Fibroblast of lung (primary cell): ENCODE data around the gene VSIG1. TPM values are rescaled to one million over a fixed set of nuclear protein-coding genes. Genes with fewer than 3 reads are reported as not detected.

ENCODE experiments used
- DNase-seq, 2 donors: peaks; one replicate each; pipeline versions ENCODE4 v3.0.0 to v3.0.0-alpha.2; 2010; ENCODE audit warnings: low read depth in 2 of 2
- H2AFZ ChIP-seq: 2 replicates; pipeline ENCODE4 v1.5.1; 2012; ENCODE audit warnings: low read length, control low read depth, inconsistent platforms
- H3K27ac ChIP-seq: 2 replicates; pipeline ENCODE4 v1.5.1; 2011; ENCODE audit warnings: low read length, control low read depth; ENCODE audit not compliant: insufficient read depth
- H3K27me3 ChIP-seq: 2 replicates; pipeline ENCODE4 v1.5.1; 2011; ENCODE audit warnings: mild to moderate bottlenecking, low read length; ENCODE audit not compliant: control insufficient read depth, insufficient read depth
- H3K36me3 ChIP-seq: 2 replicates; pipeline ENCODE4 v1.5.1; 2011; ENCODE audit warnings: low read length; ENCODE audit not compliant: control insufficient read depth, insufficient read depth
- H3K4me1 ChIP-seq: 2 replicates; pipeline ENCODE4 v1.5.1; 2011; ENCODE audit warnings: low read length; ENCODE audit not compliant: control insufficient read depth, insufficient read depth; ENCODE audit errors: extremely low read depth
- H3K4me2 ChIP-seq: 2 replicates; pipeline ENCODE4 v1.5.1; 2011; ENCODE audit warnings: low read length, control low read depth; ENCODE audit not compliant: insufficient read depth; ENCODE audit errors: extremely low read depth
- H3K4me3 ChIP-seq, 4 experiments: fragments of 200-600 bp in 1 of 4; sonication (generic) in 1 of 4; replicated peaks in 1 of 4; 2 replicates each; pipeline ENCODE4 v1.5.1; 2011 to 2016; ENCODE audit warnings: low read length in 4 of 4, low read depth in 3 of 4, mild to moderate bottlenecking in 3 of 4, control low read depth in 2 of 4, inconsistent platforms in 1 of 4, mixed read lengths in 1 of 4; ENCODE audit not compliant: insufficient read depth in 1 of 4; ENCODE audit errors: control extremely low read depth in 1 of 4
- H3K79me2 ChIP-seq: 2 replicates; pipeline ENCODE4 v1.5.1; 2012; ENCODE audit warnings: mild to moderate bottlenecking, low read length, inconsistent platforms; ENCODE audit not compliant: control insufficient read depth, insufficient read depth
- H3K9ac ChIP-seq: 2 replicates; pipeline ENCODE4 v1.5.1; 2011; ENCODE audit warnings: mild to moderate bottlenecking, low read length, control low read depth; ENCODE audit not compliant: insufficient read depth
- H3K9me3 ChIP-seq: 2 replicates; pipeline ENCODE4 v1.5.1; 2012; ENCODE audit warnings: low read depth, low read length; ENCODE audit not compliant: control insufficient read depth, insufficient read depth
- H4K20me1 ChIP-seq: 2 replicates; pipeline ENCODE4 v1.5.1; 2011; ENCODE audit warnings: low read length; ENCODE audit not compliant: control insufficient read depth, insufficient read depth; ENCODE audit errors: extremely low read depth
- CTCF ChIP-seq, 2 donors: IDR thresholded peaks in 1 of 2; conservative IDR thresholded peaks in 1 of 2; 1 replicate in 1 of 2; 2 replicates in 1 of 2; pipeline ENCODE4 v1.5.1; 2011 to 2012; ENCODE audit warnings: low read length in 2 of 2, control low read depth in 1 of 2, inconsistent platforms in 1 of 2, low read depth in 1 of 2, mild to moderate bottlenecking in 1 of 2
- EZH2 ChIP-seq: IDR thresholded peaks from 2 replicates; pipeline ENCODE4 v1.5.1; 2012; ENCODE audit warnings: low read length, control low read depth, mild to moderate bottlenecking; ENCODE audit errors: missing control alignments
- polyA plus RNA-seq, 2 donors: library from polyadenylated mRNA; depleted of rRNA in 1 of 2; stranded (reverse) in 1 of 2; unstranded in 1 of 2; fragments of >200 nt; gene quantifications; 2 replicates each; pipeline ENCODE4 v1.2.1, GENCODE V29; 2011 to 2012; ENCODE audit warnings: missing spikeins in 1 of 2
- total RNA-seq: library from RNA; depleted of rRNA; stranded (reverse); fragments of >200 nt; gene quantifications from 2 replicates; pipeline ENCODE4 v1.2.1, GENCODE V29; 2014

VSIG1 gene
- total and polyA plus RNA-seq, 2 donors (not counting 1 experiment from before 2014, with no cell fraction given), result 0.20 TPM; not detected in 1

GRCh38 chrX:108032944-108033343, 11.9 kb upstream of the VSIG1 start:
- no peak overlapping the region for H3K4me2 ChIP-seq
- no peak overlapping the region for H3K27ac ChIP-seq
- no peak overlapping the region for H2AFZ ChIP-seq
- H3K4me3 ChIP-seq, result no peak overlapping the region
- no peaks in the 10 kb centered on the region for H3K36me3 ChIP-seq
- TF ChIP-seq CTCF (conservative IDR thresholded peaks at IDR 0.05 in 1 of 2, IDR thresholded peaks at IDR 0.05 in 1 of 2; ENCODE audit: low read depth in 1 of 2, low read length in 2 of 2) (no peak), EZH2 (no peak)
- H3K27me3 ChIP-seq, result no peaks in the 10 kb centered on the region
- H3K9ac ChIP-seq, result no peak overlapping the region
- no peaks in the 10 kb centered on the region for H3K4me1 ChIP-seq
- no peaks in the 10 kb centered on the region for H3K9me3 ChIP-seq
- no peaks in the 10 kb centered on the region for H4K20me1 ChIP-seq
- H3K79me2 ChIP-seq, result no peaks in the 10 kb centered on the region
- no peak for DNase-seq

- H3K27me3 ChIP-seq, result no peaks in the 10 kb centered on the region
- H2AFZ ChIP-seq, result no peak overlapping the region
- TF ChIP-seq EZH2, result no peak
- TF ChIP-seq CTCF (conservative IDR thresholded peaks at IDR 0.05 in 1 of 2, IDR thresholded peaks at IDR 0.05 in 1 of 2; ENCODE audit: low read depth in 1 of 2, low read length in 2 of 2), result no peak
- no peak overlapping the region for H3K9ac ChIP-seq
- no peaks in the 10 kb centered on the region for H3K36me3 ChIP-seq
- H4K20me1 ChIP-seq, result no peaks in the 10 kb centered on the region
- H3K27ac ChIP-seq, result no peak overlapping the region
- no peaks in the 10 kb centered on the region for H3K79me2 ChIP-seq
- no peak overlapping the region for H3K4me2 ChIP-seq
- no peaks in the 10 kb centered on the region for H3K4me1 ChIP-seq
- no peak overlapping the region for H3K4me3 ChIP-seq
- H3K9me3 ChIP-seq, result no peaks in the 10 kb centered on the region
- peak in 1 of 2 donors; percentile 10 for DNase-seq
These were observed 11.0 kb upstream of the VSIG1 start for GRCh38 chrX:108033890-108034289.

GRCh38 chrX:108034725-108035124, 10.1 kb upstream of the VSIG1 start:
- Histone ChIP-seq H3K27me3 (no peaks in the 10 kb centered on the region), H3K4me2 (no peak overlapping the region), H3K9me3 (no peaks in the 10 kb centered on the region), H3K9ac (no peak overlapping the region), H3K27ac (no peak overlapping the region), H3K36me3 (no peaks in the 10 kb centered on the region), H3K4me3 (no peak overlapping the region), H2AFZ (no peak overlapping the region), H3K79me2 (no peaks in the 10 kb centered on the region), H4K20me1 (no peaks in the 10 kb centered on the region), H3K4me1 (no peaks in the 10 kb centered on the region)
- TF ChIP-seq EZH2, result no peak
- TF ChIP-seq CTCF (conservative IDR thresholded peaks at IDR 0.05 in 1 of 2, IDR thresholded peaks at IDR 0.05 in 1 of 2; ENCODE audit: low read depth in 1 of 2, low read length in 2 of 2), result no peak
- no peak for DNase-seq
